ENCODE data around the gene PCBP3.
"Not testable (repeated sequence)": the region's sequence is repeated elsewhere in the genome, so short reads cannot be mapped to it uniquely, and the experiment has no call there.

The PCBP3 gene

GRCh38 chr21:45947296-45947695 is 303.8 kb downstream of the PCBP3 start:
- no peak for DNase-seq (ENCODE audit: low spot score)

DNA sequence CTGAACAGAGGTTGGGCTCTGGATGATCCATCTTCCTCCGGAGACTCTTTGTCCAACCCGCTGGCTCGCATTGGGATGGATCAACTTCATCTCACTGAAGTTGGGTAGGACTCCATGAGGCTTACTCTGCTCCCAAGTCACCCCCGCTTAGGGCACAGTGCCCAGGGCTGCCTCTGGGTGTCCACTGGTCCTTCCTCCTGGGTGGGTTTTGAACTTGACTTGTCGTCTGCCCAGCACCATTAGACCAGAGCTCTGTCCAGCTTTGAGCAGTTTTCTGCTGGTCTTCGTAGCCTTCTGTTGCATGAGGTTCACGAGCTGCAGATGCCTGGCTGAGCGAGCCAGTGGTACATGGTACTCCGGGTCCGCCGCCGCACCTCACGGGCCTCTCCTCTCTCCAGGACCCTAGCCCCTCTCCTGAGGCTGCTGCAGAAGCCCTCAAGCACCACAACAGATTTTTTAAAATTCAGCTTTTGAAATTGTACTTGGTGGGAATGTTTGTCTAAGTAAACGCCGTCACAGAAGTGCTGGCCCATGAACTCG is 304.3 kb downstream of the PCBP3 start:
- no peak for DNase-seq (ENCODE audit: low spot score)

DNA sequence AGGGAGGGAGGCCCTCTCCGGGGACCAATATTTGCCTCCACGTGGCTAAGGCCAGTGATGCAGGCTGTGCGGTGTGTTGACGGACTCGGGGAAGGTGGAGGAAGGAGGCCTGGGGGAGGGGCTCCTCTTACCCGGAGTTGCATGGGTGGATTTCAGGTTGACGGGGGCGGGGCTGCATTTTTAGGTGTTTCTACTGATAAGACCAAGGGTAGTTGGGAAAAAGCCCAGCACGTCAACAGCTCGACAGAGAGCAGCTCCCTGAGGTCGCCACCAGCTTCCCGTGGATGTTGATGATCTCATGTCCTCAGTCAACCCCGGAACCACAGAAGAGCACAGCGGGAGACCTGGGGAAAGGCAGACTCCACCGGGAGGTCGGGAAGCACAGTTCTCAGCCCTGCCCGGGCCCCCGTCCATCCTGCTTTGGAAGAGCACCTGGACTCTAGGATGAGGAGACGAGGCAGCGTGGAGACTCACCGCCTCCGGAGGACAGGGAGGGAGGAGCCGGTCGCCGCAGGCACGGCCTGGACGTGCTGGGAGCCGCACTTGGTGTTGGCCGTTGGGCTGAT is 305.1 kb downstream of the PCBP3 start:
- DNase-seq (ENCODE audit: low spot score) = no peak

- no peak for DNase-seq (ENCODE audit: low spot score)
Observed at GRCh38 chr21:45949928-45950739, 306.6 kb downstream of the PCBP3 start.

DNA sequence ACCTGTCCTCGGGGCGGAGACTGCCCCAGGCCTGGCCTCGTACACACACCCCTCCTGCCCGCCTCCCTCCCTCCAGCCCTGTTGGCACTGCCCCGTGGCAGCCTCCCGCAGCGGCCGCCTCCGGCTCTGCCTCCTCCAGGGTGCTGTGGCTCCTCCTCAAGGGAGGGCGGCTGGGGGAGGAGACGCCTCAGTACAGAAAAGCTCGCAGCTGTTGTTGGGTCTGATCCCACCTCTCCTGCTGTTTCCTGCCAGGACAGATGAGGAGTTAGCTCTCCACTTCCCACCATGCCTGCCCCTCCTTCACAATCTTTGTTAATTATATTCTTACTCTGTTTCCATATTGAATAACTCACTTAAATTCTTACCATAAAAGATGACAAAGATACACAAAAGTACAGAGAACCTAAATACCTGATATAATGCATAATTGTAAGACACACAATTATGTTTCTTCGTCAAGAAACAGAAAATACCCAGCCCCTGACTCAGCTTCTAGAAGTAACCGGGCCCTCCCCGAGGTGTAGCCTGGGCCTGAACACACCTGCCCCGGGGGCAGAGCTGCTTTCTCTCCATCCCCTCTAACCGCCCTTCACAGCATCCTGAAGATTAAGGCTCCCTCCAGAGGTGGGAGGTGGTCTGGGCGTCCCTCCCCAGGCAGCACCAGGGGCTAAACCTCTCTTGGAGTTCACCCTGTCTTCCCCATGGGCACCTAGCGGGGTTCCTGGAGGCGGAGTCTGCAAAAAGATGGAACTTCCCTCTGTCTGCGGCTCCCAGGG is 307.4 kb downstream of the PCBP3 start:
- peak; percentile 68 for DNase-seq (ENCODE audit: low spot score)

DNA sequence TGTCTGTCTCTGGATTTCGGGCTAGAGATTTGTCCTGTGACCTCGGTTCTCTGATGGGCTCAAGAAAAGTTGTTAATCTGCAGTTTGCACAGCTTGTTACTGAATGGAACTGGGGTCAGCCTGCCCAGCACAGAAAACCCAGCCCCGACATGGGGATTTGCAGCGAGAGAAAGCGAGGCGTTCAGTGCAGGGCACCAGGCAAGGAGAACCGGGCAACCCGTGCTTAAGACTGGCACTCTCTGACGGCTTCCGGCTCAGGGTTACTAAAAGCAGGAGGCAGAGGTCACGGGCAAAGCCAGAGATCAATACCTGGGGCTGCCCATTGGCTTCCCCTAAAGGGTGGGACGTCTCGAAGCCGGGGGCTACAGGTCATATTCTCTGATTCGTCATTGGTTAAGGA is 308.2 kb downstream of the PCBP3 start:
- no peak for DNase-seq (ENCODE audit: low spot score)

DNA sequence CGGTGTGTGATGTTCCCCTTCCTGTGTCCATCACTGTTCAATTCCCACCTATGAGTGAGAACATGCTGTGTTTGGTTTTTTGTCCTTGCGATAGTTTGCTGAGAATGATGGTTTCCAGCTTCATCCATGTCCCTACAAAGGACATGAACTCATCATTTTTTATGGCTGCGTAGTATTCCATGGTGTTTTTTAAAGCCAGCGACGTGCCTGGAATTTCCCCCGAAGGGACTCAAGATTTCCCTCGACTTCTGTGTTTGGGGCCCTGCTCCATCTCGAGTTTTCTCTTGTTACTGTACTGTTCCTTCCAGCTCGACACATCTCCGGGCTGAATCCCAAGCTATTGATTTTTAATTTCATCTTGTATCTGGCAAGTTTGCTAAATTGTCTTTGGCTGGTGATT is 309.0 kb downstream of the PCBP3 start:
- not testable (repeated sequence) for DNase-seq (ENCODE audit: low spot score)

GRCh38 chr21:45952974-45953373 is 309.4 kb downstream of the PCBP3 start:
- DNase-seq (ENCODE audit: low spot score) = no peak

DNA sequence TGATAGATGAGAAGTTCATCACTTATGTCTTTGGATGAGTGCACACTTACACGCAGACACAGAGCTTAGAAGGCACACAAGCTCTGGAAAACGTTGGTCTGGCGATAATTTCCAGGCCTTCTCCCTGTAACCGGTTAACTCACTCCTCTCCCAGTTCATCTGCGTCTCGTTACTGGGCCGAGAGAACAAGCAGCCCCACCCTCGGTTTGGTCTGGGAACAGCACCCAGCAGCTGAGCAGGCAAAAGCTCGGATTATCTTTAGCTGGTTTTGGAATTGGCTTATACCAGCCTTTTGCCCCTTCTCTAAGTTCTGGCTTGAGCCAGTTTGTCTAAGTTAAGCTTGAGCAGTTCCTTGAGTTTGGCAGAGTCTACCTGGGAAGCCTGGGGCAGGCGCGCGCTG is 310.7 kb downstream of the PCBP3 start:
- peak; percentile 63 for DNase-seq (ENCODE audit: low spot score)

- DNase-seq (ENCODE audit: low spot score) = no peak
Observed at GRCh38 chr21:45954921-45955320, 311.4 kb downstream of the PCBP3 start.

DNA sequence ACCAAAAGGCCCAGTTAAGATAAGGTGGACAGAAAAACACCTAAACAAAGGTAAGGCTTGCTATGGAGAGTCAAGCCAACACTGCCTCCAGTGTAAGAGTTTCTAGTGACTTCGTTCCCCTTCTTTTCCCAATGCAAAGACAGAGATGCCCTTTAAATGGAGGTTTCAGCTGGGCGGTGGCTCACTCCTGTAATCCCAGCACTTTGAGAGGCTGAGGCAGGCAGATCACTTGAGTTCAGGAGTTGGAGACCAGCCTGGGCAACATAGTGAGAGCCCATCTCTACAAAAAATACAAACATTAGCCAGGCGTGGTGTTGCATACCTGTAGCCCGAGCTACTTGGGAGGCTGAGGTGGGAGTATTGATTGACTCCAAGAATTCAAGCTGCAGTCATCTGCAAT is 314.0 kb downstream of the PCBP3 start:
- no peak for DNase-seq (ENCODE audit: low spot score)

DNA sequence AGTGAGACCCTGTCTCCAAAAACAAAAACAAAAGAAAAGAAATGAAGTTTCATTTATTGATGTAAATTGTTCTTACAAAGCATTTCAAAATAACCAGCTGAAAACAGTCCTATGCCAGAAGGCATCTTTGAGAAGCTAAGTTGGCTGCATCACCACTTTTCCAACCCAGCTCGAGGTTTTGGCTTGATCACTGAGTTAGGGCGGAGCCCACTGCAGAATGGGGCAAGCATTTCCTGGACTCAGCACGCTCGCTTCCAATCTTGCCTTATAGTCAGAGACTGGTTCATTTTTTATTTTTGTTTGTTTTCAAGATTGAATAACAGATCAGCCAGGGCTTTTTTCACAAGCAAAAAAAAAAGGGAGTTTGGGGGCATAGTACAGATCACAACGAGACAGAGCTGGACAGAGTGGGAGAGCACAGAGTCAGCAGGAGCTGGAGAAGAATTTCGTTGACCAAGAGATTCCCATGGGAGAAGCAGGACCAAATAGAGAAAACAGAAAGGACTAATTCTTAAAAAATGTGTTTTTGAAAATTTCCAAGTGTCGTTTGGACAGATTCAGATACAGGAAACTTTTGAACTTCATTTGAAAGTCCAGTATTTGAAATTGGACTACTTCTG is 314.6 kb downstream of the PCBP3 start:
- peak; percentile 74 for DNase-seq (ENCODE audit: low spot score)

DNA sequence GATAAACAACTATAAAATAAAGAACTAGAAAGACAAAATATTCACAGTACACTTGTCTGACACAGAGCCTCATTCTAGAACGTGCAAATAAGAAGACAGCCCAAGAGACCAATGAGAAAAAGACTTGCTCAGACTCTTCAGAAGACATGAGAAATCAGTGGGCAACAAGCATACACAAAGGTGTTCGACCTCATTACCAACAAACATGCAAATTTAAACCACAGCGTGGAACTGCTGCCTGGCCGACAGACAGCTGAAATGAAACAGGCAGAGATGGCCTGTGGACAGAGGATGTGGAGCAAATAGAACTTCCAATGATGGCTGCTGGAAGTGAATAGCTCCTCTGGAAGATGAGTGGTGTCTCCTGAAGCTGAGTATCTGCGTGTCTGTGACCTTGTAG is 315.7 kb downstream of the PCBP3 start:
- no peak for DNase-seq (ENCODE audit: low spot score)

DNA sequence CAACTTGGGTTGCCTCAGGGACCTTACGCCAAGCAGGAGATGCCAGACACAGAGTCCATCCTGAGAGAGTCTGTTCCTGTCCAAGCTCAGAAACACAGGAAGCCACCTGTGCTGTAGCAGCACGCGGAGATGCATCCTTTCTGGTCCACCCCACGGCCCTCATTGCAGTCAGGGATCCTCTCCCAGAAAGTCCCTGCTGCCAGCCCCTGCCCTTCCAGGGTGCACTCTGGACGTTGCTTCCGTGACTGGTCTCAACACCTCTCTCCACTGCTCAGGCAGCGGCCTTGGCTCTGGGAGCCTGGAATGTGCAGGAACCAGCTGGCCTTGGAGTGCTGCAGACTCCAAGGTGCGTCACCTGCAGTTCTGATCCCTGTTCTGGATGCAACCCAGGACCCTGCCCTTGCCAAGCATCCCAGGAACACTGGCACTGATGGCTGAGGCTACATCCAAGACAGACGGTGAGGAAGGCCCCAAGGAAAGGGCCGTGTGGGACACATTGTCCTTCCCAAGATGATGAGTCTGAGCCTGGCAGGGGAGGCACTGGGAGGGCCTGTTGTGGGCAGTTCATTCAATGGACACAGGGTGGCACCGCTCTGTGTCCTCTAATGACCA is 316.4 kb downstream of the PCBP3 start:
- no peak for DNase-seq (ENCODE audit: low spot score)

GRCh38 chr21:45961408-45961807 is 317.9 kb downstream of the PCBP3 start:
- not testable (repeated sequence) for DNase-seq (ENCODE audit: low spot score)

GRCh38 chr21:45962531-45963231 is 319.2 kb downstream of the PCBP3 start:
- DNase-seq (ENCODE audit: low spot score) = no peak

DNA sequence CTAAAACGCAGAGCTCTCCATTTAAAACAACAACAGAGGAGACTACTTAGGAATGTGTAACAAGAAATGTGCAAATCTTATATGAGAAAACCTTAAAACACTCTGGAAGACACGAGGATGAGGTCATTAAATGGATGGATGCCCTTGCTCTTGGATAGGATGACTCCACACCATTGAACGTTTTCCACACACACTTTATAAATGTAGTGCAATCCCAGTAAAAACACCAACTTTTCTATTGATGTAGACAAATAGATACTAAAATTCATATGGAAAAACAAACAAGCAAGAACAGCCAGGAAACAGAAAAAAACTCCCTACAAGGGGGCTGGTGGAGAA is 319.7 kb downstream of the PCBP3 start:
- DNase-seq (ENCODE audit: low spot score) = no peak

DNA sequence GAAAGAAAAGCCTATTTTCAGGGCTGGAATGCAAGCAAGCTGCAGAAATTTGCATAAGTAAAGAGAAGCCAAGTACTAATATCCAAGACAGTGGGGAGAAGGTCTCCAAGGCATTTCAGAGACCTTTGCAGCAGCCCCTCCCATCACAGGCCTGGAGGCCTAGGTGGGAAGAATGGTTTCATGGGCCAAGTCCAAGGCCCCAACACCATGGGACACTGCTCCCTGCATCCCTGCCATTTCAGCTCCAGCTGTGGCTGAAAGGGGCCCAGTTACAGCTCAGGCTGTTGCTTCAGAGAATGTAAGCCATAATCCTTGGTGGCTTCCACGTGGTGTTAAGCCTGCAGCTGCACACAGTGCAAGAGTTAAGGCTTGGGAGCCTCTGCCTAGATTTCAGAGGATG is 321.1 kb downstream of the PCBP3 start:
- DNase-seq (ENCODE audit: low spot score) = no peak

- DNase-seq (ENCODE audit: low spot score) = no peak
Observed at GRCh38 chr21:45965084-45965809, 321.7 kb downstream of the PCBP3 start.

- DNase-seq (ENCODE audit: low spot score) = no peak
Observed at GRCh38 chr21:45966791-45967394, 323.4 kb downstream of the PCBP3 start.

Measured in AG08396 (cell line).